ENCODE results near the gene ZMIZ1. TPM values are rescaled to one million over a fixed set of nuclear protein-coding genes. Genes with fewer than 3 reads are reported as not detected.

ZMIZ1 gene
- total and polyA plus RNA-seq, 2 experiments from 2014 or later = 48.2 to 78.8 TPM

DNA sequence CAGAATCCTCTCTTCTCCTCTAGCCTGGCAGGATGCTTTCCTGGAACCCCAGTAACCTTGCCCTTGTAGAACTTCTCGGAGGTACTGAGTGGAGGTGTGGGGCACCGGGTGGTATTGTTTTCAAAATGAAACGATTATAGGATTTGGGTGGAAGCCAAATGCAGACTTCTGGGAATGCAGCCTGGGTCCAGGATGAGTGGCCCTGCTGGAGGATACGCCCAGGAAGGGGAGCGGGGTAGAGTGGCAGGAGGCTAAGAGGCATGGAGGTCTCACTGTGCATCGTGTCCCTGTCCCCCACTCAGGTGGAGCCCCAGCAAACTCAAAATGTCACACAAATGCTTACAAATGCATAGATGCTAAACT is 169.4 kb downstream of the ZMIZ1 start:
- Histone ChIP-seq H3K9me3 (ENCODE audit: low read depth) (no peaks in the 10 kb centered on the region), H3K27me3 (no peaks in the 10 kb centered on the region), H3K27ac (peak overlapping the region; percentile 85), H3K4me1 (ENCODE audit: low read depth) (peaks cover 50% of the 10 kb centered on the region), H3K36me3 (peaks cover 8% of the 10 kb centered on the region), H3K4me3 (no peak overlapping the region)
- no peak for DNase-seq (ENCODE audit: low read depth in 1 of 2, low spot score in 1 of 2)
- TF ChIP-seq, protein P1, sequence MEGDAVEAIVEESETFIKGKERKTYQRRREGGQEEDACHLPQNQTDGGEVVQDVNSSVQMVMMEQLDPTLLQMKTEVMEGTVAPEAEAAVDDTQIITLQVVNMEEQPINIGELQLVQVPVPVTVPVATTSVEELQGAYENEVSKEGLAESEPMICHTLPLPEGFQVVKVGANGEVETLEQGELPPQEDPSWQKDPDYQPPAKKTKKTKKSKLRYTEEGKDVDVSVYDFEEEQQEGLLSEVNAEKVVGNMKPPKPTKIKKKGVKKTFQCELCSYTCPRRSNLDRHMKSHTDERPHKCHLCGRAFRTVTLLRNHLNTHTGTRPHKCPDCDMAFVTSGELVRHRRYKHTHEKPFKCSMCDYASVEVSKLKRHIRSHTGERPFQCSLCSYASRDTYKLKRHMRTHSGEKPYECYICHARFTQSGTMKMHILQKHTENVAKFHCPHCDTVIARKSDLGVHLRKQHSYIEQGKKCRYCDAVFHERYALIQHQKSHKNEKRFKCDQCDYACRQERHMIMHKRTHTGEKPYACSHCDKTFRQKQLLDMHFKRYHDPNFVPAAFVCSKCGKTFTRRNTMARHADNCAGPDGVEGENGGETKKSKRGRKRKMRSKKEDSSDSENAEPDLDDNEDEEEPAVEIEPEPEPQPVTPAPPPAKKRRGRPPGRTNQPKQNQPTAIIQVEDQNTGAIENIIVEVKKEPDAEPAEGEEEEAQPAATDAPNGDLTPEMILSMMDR (IDR thresholded peaks at IDR 0.05; ENCODE audit: low read depth, low read length) = no peak

DNA sequence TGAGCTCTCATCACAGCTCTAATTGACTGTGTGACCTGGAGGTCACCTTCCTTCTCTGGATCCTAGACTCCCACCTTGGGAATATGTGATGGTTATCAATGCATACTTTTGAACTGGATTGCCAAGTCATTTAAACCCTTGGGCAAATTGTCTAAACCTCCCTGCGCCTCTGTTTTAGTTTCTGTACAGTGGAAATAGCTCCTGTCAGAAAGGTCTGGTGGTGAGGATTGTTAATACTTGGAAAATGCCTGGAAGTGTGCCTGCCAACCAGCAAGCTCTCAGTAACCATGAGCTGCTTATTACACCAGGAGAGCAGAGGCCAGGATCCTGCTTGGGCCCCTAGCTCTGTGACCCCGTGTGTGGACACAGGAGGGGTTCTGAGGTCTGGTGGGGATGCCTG is 169.8 kb downstream of the ZMIZ1 start:
- peaks cover 8% of the 10 kb centered on the region for H3K36me3 ChIP-seq
- H3K4me1 ChIP-seq (ENCODE audit: low read depth) = peaks cover 51% of the 10 kb centered on the region
- no peak overlapping the region for H3K4me3 ChIP-seq
- no peak for DNase-seq (ENCODE audit: low read depth in 1 of 2, low spot score in 1 of 2)
- TF ChIP-seq, protein P1 (IDR thresholded peaks at IDR 0.05; ENCODE audit: low read depth, low read length) = no peak
- no peaks in the 10 kb centered on the region for H3K27me3 ChIP-seq
- H3K9me3 ChIP-seq (ENCODE audit: low read depth) = no peaks in the 10 kb centered on the region
- H3K27ac ChIP-seq = peak overlapping the region; percentile 85

DNA sequence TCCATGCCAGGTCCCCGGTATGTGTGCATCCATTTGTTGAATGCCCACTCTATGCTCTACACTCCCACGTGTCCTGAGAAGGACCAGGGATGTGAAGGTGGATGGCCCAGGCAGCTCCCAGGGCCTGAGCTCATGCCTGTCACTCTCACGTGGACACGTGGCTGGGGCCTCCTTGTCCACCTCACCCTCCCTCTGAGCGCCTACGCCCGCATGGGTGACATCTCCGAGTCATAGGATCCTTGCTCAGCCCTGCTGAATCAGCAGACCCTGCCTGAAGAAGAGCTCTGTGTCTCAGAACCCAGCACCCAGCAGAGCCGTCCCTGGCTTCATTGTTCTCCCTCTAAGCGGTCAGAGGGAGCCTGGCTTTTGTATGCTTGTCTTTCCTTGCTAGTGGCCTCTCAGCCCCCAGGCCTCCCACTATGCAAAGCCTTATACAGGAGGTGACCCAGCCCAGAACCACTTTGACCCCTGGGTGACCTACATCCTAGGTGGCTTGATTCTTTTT is 170.6 kb downstream of the ZMIZ1 start:
- Histone ChIP-seq H3K4me3 (no peak overlapping the region), H3K9me3 (ENCODE audit: low read depth) (no peaks in the 10 kb centered on the region), H3K27me3 (no peaks in the 10 kb centered on the region), H3K27ac (peak overlapping the region; percentile 85), H3K4me1 (ENCODE audit: low read depth) (peaks cover 53% of the 10 kb centered on the region), H3K36me3 (peaks cover 6% of the 10 kb centered on the region)
- TF ChIP-seq, protein P1 (IDR thresholded peaks at IDR 0.05; ENCODE audit: low read depth, low read length) = no peak
- peak in 1 of 2 donors; percentile 87 for DNase-seq (ENCODE audit: low read depth in 1 of 2, low spot score in 1 of 2)

DNA sequence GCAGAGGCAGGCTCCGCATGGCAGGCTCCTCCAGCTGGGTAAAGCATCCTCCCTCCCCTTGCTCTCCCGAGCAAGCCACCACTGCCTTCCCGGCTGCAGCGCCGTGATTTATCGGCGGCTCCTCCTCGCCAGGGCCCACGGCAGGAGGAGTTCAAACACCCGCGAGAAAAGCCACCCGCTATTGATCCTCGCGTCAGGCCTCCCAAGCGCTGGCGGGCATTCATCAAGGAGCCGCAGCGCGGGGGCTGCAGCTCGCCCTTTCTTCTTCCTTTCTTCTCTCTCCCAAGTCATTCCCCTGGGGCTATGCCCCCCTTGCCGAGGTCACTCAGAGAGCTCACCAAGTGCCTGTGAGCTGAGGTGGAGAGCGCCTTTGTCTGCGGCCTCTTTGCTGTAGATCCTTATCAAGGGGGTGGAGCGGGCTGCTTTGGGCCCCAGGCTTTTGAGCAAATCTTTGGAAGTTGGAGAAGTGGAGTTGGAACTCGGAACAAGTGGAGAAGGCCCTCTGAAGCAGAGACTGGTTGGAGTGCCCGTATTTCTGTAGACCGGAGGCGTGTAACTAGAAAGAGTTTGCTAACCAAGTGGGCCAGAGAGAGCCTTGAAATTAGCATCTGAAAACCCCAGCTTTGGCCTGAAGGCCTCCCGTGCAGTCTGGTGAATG is 171.3 kb downstream of the ZMIZ1 start:
- TF ChIP-seq, protein P1 (IDR thresholded peaks at IDR 0.05; ENCODE audit: low read depth, low read length) = no peak
- no peaks in the 10 kb centered on the region for H3K9me3 ChIP-seq (ENCODE audit: low read depth)
- H3K4me3 ChIP-seq = no peak overlapping the region
- peak overlapping the region; percentile 85 for H3K27ac ChIP-seq
- no peaks in the 10 kb centered on the region for H3K27me3 ChIP-seq
- peak in 1 of 2 donors; percentile 52 for DNase-seq (ENCODE audit: low read depth in 1 of 2, low spot score in 1 of 2)
- H3K36me3 ChIP-seq = no peaks in the 10 kb centered on the region
- peaks cover 56% of the 10 kb centered on the region for H3K4me1 ChIP-seq (ENCODE audit: low read depth)

DNA sequence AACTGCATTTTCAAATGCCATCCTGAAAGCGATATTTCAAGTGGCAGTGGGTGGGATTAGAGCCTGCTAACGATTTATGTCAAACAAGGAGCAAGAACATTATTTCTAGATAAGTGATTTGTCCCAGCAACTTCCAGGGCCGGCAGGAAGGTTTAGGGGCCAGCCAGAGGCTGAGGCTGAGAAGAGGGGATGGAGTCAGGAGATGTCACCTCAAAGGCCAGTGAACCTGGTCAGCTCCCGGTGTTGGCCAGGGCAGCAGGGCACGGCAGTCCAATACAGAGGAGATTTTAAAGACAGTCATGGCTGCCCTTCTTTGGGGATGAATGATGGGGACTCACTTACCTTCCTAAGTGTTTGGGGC is 172.8 kb downstream of the ZMIZ1 start:
- TF ChIP-seq, protein P1 (IDR thresholded peaks at IDR 0.05; ENCODE audit: low read depth, low read length) = no peak
- no peaks in the 10 kb centered on the region for H3K27me3 ChIP-seq
- H3K9me3 ChIP-seq (ENCODE audit: low read depth) = no peaks in the 10 kb centered on the region
- peaks cover 57% of the 10 kb centered on the region for H3K4me1 ChIP-seq (ENCODE audit: low read depth)
- DNase-seq (ENCODE audit: low read depth in 1 of 2, low spot score in 1 of 2) = no peak
- no peaks in the 10 kb centered on the region for H3K36me3 ChIP-seq
- H3K4me3 ChIP-seq = no peak overlapping the region
- no peak overlapping the region for H3K27ac ChIP-seq

Measured in cardiac muscle cell (in vitro differentiated cells and primary cell).